Posterior vena cava (tissue), 2 donors: Measurements from ENCODE around the gene BHLHE23. TPM values are rescaled to one million over a fixed set of nuclear protein-coding genes. Genes with fewer than 3 reads are reported as not detected.

ENCODE experiments used
- DNase-seq: peaks from one replicate; pipeline ENCODE4 v3.0.0-alpha.2; 2020; ENCODE audit warnings: low spot score
- intact Hi-C, 2 donors: fragments of 100-400 bp; cut with DNase I; formaldehyde crosslinking; loops; one replicate each; pipeline versions ENCODE4 v1.14.1 to v1.14.2; 2022 to 2023
- total RNA-seq, 2 donors: library from RNA; stranded (reverse); fragmentation: NEBNext Ultra II Directional; extraction: Animal tissue kit (Norgen Biotek cat#: 25700); gene quantifications; one replicate each; pipeline ENCODE4 v1.2.1, GENCODE V29; 2021
- donor health status: DM: yes; HTN: yes; CAD: no.
- donor health status: DM: yes; HTN: yes; CAD: no.

The BHLHE23 gene
- total RNA-seq, 2 donors from 2014 or later = not detected

- intact Hi-C loops = no loop called here
- peak; percentile 58 for DNase-seq
These were observed 9.0 kb upstream of the BHLHE23 start for GRCh38 chr20:63015662-63016361.

GRCh38 chr20:63015147-63015661, 8.4 kb upstream of the BHLHE23 start:
- no peak for DNase-seq
- intact Hi-C loops = no loop called here

- DNase-seq = no peak
- intact Hi-C loops = no loop called here
These were observed 7.9 kb upstream of the BHLHE23 start for GRCh38 chr20:63014710-63015109.

GRCh38 chr20:63014287-63014686, 7.5 kb upstream of the BHLHE23 start:
- no peak for DNase-seq
- intact Hi-C loops = no loop called here

- DNase-seq = no peak
- intact Hi-C loops = no loop called here
These were observed 6.4 kb upstream of the BHLHE23 start for GRCh38 chr20:63013207-63013606.

- intact Hi-C loops = no loop called here
- DNase-seq = no peak
These were observed 5.0 kb upstream of the BHLHE23 start for GRCh38 chr20:63011798-63012197.

- DNase-seq = no peak
- intact Hi-C loops = loop anchor here (2.0 to 10.0 kb wide), 3 partner anchors 37 to 138 kb away; no protein-coding TSS in a partner anchor
These were observed 3.4 kb upstream of the BHLHE23 start for GRCh38 chr20:63009988-63010769.

GRCh38 chr20:63009045-63009961, 2.5 kb upstream of the BHLHE23 start:
- DNase-seq = peak; percentile 94
- intact Hi-C loops = loop anchor here (2.0 to 10.0 kb wide), 3 partner anchors 37 to 137 kb away; no protein-coding TSS in a partner anchor

- intact Hi-C loops = loop anchor here (2.0 to 10.0 kb wide), 3 partner anchors 36 to 136 kb away; no protein-coding TSS in a partner anchor
- DNase-seq = no peak
These were observed 1.8 kb upstream of the BHLHE23 start for GRCh38 chr20:63008541-63009044.

GRCh38 chr20:63007646-63008488, 1.1 kb upstream of the BHLHE23 start:
- DNase-seq = no peak
- intact Hi-C loops = loop anchor here (2.0 to 10.0 kb wide), 3 partner anchors 35 to 136 kb away; no protein-coding TSS in a partner anchor

GRCh38 chr20:63007360-63007645, 539 bp upstream of the BHLHE23 start:
- intact Hi-C loops = loop anchor here (5.0 to 10.0 kb wide), 2 partner anchors 113 to 135 kb away; no protein-coding TSS in a partner anchor
- no peak for DNase-seq

- intact Hi-C loops = loop anchor here (5.0 to 10.0 kb wide), 2 partner anchors 111 to 134 kb away; no protein-coding TSS in a partner anchor
- DNase-seq = no peak
These were observed 763 bp downstream of the BHLHE23 start for GRCh38 chr20:63005862-63006539.

GRCh38 chr20:63005365-63005861, 1.4 kb downstream of the BHLHE23 start:
- intact Hi-C loops = loop anchor here (5.0 to 10.0 kb wide), 2 partner anchors 111 to 133 kb away; no protein-coding TSS in a partner anchor
- no peak for DNase-seq

- DNase-seq = no peak
- intact Hi-C loops = loop anchor here (5.0 to 10.0 kb wide), 2 partner anchors 110 to 132 kb away; no protein-coding TSS in a partner anchor
These were observed 2.0 kb downstream of the BHLHE23 start for GRCh38 chr20:63004607-63005364.

- intact Hi-C loops = loop anchor here in 1 of 2 donors (10.0 kb wide), 1 partner anchor 109 kb away; no protein-coding TSS in a partner anchor
- DNase-seq = no peak
These were observed 3.2 kb downstream of the BHLHE23 start for GRCh38 chr20:63003546-63003945.

- DNase-seq = no peak
- intact Hi-C loops = loop anchor here in 1 of 2 donors (10.0 kb wide), 1 partner anchor 108 kb away; no protein-coding TSS in a partner anchor
These were observed 4.3 kb downstream of the BHLHE23 start for GRCh38 chr20:63002511-63002910.
